Activated B cell treated with CpG ODN at 0.5 μM for 24 hours (primary cell): ENCODE data around the gene HDDC3. TPM values are rescaled to one million over a fixed set of nuclear protein-coding genes. Genes with fewer than 3 reads are reported as not detected.

Source experiments
- ATAC-seq: fragments of 200-7000 bp; cut with Tn5 transposase; one replicate; pipeline ENCODE4 v1.10.0; 2021; ENCODE audit warnings: low read depth, mild to moderate bottlenecking, moderate library complexity
- CTCF ChIA-PET: fragments of 350-600 bp; sonication (Branson Sonifier 250); formaldehyde crosslinking; loops from one replicate; lab custom pipeline; 2021; ENCODE audit warnings: antibody characterized with exemption; lab: Charles Lee
- POLR2A ChIA-PET: fragments of 350-600 bp; sonication (Branson Sonifier 250); formaldehyde crosslinking; loops from one replicate; lab custom pipeline; 2021; ENCODE audit warnings: antibody characterized with exemption; lab: Charles Lee
- DNase-seq: peaks from one replicate; pipeline ENCODE4 v3.0.0; 2022
- H3K27ac Mint-ChIP-seq: one replicate; pipeline ENCODE4 v1.8.0; 2020; ENCODE audit warnings: mixed read lengths
- H3K27me3 Mint-ChIP-seq: one replicate; pipeline ENCODE4 v1.8.0; 2021; ENCODE audit warnings: mixed read lengths
- H3K36me3 Mint-ChIP-seq: one replicate; pipeline ENCODE4 v1.8.0; 2021; ENCODE audit warnings: low read depth, mixed read lengths
- H3K4me1 Mint-ChIP-seq: one replicate; pipeline ENCODE4 v1.8.0; 2021; ENCODE audit warnings: mixed read lengths
- H3K4me3 Mint-ChIP-seq: one replicate; pipeline ENCODE4 v1.8.0; 2020; ENCODE audit warnings: mild to moderate bottlenecking, mixed read lengths
- H3K9me3 Mint-ChIP-seq: one replicate; pipeline ENCODE4 v1.8.0; 2020; ENCODE audit warnings: mixed read lengths
- CTCF ChIP-seq: fragments of 200-600 bp; IDR thresholded peaks from one replicate; pipeline ENCODE4 v1.8.0; 2022; ENCODE audit warnings: antibody characterized with exemption, mild to moderate bottlenecking
- intact Hi-C: fragments of 100-400 bp; cut with micrococcal nuclease; formaldehyde crosslinking; loops from one replicate; pipeline ENCODE4 v1.15.1; 2024
- total RNA-seq: library from RNA; stranded (reverse); gene quantifications from 2 replicates; pipeline ENCODE4 v1.2.3, GENCODE V29; 2022

HDDC3 gene
- total RNA-seq, 1 donor from 2014 or later = 19.0 TPM

DNA sequence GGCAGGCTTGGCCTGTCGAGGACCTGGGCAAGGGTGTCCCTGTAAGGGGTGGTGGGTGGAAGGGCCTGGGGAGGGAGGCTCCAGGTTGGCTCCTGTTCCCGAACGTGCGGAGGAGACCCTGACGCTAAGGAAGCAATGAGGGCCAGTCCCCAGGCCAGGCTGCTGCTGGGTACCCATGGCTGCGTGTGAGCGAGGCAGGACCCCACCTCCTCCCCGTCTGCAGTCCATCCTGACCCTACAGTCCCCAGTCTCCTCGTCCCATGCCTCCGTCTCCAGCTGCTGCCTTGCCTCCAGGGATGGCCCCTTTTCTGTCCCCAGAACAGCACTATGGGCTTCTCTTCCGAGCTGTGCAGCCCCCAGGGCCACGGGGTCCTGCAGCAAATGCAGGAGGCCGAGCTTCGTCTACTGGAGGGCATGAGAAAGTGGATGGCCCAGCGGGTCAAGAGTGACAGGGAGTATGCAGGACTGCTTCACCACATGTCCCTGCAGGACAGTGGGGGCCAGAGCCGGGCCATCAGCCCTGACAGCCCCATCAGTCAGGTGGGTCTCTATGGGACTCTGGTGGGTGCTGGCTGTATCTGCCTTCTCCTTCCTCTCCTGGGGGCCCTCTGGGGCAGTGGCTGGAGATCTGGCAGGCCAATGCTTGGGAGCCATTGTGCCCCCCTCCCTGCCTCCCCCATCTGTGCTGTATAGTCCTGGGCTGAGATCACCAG, 47.5 kb downstream of the HDDC3 start:
- Mint-ChIP-seq H3K4me3 (peak overlapping the region; percentile 71), H3K4me1 (peaks cover 34% of the 10 kb centered on the region), H3K27ac (peak overlapping the region; percentile 76), H3K36me3 (peaks cover 19% of the 10 kb centered on the region), H3K9me3 (no peaks in the 10 kb centered on the region), H3K27me3 (no peaks in the 10 kb centered on the region)
- ChIA-PET POLR2A (interaction anchor here (0.7 to 3.6 kb wide), 24 partner anchors 11 to 282 kb away, joined by 3 to 35 read pairs (median 5); partner anchors contain the start of genes BLM, HDDC3, MAN2A2 and UNC45A), CTCF (interaction anchor here (0.6 to 5.8 kb wide), 35 partner anchors 11 to 565 kb away, joined by 3 to 121 read pairs (median 6); partner anchors contain the start of genes BLM, HDDC3, IQGAP1 and MAN2A2)
- ATAC-seq (peak; percentile 8), DNase-seq (peak; percentile 37)
- no peak for TF ChIP-seq CTCF
- intact Hi-C loops = loop anchor here (1.0 to 5.0 kb wide), 4 partner anchors 13 to 388 kb away; no protein-coding TSS in a partner anchor

- ChIA-PET POLR2A (interaction anchor here (0.7 to 3.6 kb wide), 15 partner anchors 11 to 281 kb away, joined by 3 to 35 read pairs (median 6); partner anchors contain the start of genes BLM, HDDC3, MAN2A2 and UNC45A), CTCF (interaction anchor here (1.2 to 5.8 kb wide), 11 partner anchors 48 to 564 kb away, joined by 3 to 121 read pairs (median 14); partner anchors contain the start of genes BLM, HDDC3 and UNC45A)
- DNase-seq (peak; percentile 43), ATAC-seq (peak; percentile 40)
- intact Hi-C loops = loop anchor here (1.0 kb wide), 1 partner anchor 12 kb away; no protein-coding TSS in a partner anchor
- peaks cover 26% of the 10 kb centered on the region for H3K36me3 Mint-ChIP-seq
- H3K9me3 Mint-ChIP-seq = no peaks in the 10 kb centered on the region
- H3K27me3 Mint-ChIP-seq = no peaks in the 10 kb centered on the region
- H3K27ac Mint-ChIP-seq = peak within 1 kb of the TSS; percentile 76
- H3K4me3 Mint-ChIP-seq = peak within 1 kb of the TSS; percentile 71
- TF ChIP-seq CTCF = no peak
- H3K4me1 Mint-ChIP-seq = peaks cover 34% of the 10 kb centered on the region
Measured at GRCh38 chr15:90883976-90884718, 48.2 kb downstream of the HDDC3 start, which contains the start of gene FES. TSS of gene FES (plus strand) at chr15:90884504. CDS start at chr15:90885046, 542 bp downstream.

DNA sequence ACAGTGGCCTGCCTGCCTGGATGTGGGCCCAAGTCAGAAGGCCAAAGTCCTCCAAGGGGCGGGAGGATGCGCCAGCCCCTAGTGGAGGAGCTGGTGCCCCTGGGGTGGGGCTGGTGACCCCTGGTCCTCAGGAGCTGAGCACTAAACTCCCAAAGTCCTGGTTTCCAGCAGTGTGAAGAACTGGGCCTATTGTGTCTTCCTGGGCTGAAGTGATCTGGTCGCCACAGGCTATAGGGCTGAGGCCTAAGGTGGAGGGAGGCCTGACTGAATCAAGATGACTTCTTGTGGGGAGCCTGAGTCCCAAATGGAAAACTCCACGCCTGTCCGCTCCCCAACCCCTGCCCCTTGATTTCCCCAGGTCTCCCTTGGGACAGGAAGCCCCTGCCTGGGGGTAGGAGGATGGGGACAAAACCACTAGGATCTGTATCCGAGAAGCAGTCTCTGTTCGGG, 48.8 kb downstream of the HDDC3 start:
- ATAC-seq (no peak), DNase-seq (no peak)
- no peaks in the 10 kb centered on the region for H3K9me3 Mint-ChIP-seq
- H3K27ac Mint-ChIP-seq = no peak overlapping the region
- H3K4me1 Mint-ChIP-seq = peaks cover 34% of the 10 kb centered on the region
- peaks cover 32% of the 10 kb centered on the region for H3K36me3 Mint-ChIP-seq
- H3K4me3 Mint-ChIP-seq = peak overlapping the region; percentile 57
- H3K27me3 Mint-ChIP-seq = no peaks in the 10 kb centered on the region
- intact Hi-C loops = no loop called here
- TF ChIP-seq CTCF = no peak
- POLR2A ChIA-PET = interaction anchor here (1.3 to 3.6 kb wide), 7 partner anchors 10 to 65 kb away, joined by 5 to 35 read pairs (median 7); partner anchors contain the start of genes HDDC3 and UNC45A
- CTCF ChIA-PET = interaction anchor here (4.3 to 5.8 kb wide), 3 partner anchors 49 to 233 kb away, joined by 42 to 121 read pairs (median 55); partner anchors contain the start of genes HDDC3 and UNC45A

DNA sequence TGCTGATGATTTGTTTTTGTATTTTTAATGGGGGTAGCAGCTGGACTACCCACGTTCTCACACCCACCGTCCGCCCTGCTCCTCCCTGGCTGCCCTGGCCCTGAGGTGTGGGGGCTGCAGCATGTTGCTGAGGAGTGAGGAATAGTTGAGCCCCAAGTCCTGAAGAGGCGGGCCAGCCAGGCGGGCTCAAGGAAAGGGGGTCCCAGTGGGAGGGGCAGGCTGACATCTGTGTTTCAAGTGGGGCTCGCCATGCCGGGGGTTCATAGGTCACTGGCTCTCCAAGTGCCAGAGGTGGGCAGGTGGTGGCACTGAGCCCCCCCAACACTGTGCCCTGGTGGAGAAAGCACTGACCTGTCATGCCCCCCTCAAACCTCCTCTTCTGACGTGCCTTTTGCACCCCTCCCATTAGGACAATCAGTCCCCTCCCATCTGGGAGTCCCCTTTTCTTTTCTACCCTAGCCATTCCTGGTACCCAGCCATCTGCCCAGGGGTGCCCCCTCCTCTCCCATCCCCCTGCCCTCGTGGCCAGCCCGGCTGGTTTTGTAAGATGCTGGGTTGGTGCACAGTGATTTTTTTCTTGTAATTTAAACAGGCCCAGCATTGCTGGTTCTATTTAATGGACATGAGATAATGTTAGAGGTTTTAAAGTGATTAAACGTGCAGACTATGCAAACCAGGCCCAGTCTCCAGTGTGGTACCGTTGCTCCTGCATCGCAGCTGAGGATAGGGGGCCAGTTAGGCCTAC, 49.4 kb downstream of the HDDC3 start:
- no peaks in the 10 kb centered on the region for H3K27me3 Mint-ChIP-seq
- CTCF ChIA-PET = interaction anchor here (4.3 to 4.6 kb wide), 2 partner anchors 49 to 65 kb away, joined by 42 to 55 read pairs; partner anchors contain the start of genes HDDC3 and UNC45A
- no peak for DNase-seq
- H3K36me3 Mint-ChIP-seq = peaks cover 35% of the 10 kb centered on the region
- H3K4me1 Mint-ChIP-seq = peaks cover 31% of the 10 kb centered on the region
- no peak for TF ChIP-seq CTCF
- intact Hi-C loops = no loop called here
- H3K9me3 Mint-ChIP-seq = no peaks in the 10 kb centered on the region
- ATAC-seq = no peak
- POLR2A ChIA-PET = interaction anchor here (1.6 to 3.6 kb wide), 3 partner anchors 14 to 64 kb away, joined by 5 to 18 read pairs (median 5); no protein-coding TSS in a partner anchor
- no peak overlapping the region for H3K27ac Mint-ChIP-seq
- peak overlapping the region; percentile 11 for H3K4me3 Mint-ChIP-seq
